Measurements from ENCODE around the gene AOC2.
A peak's percentile ranks its signal among the peaks of the same experiment; 100 is the strongest.
"Not testable (repeated sequence)": the region's sequence is repeated elsewhere in the genome, so short reads cannot be mapped to it uniquely, and the experiment has no call there.

The AOC2 gene

DNA sequence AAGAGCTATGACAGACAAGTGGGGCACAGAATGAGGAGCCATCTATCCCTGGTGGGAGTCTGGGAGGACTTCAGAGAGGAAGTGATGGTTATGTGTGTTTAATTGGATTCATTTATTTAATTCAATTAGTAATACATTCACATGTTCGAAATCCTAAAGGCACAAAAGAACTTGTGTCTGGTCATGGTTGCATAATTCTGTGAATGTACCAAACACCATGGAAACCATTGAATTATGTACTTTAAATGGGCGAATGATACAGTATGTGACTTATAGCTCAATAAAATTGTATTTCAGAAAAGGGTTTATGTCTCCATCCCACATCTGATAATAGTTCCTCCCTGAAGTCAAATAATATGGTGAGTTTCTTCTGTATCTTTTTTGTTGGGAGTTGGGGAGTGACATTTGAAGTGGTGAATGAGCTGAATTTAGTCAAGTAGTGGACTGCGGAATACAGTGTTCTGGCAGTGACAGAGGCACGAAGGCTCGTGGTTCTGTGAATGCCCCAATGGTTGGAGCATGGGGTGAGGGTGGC, 36.5 kb downstream of the AOC2 start:
- H3K27me3 ChIP-seq (ENCODE audit: control insufficient read depth, insufficient read depth, low read length), result peaks cover 16% of the 10 kb centered on the region
- H3K9ac ChIP-seq (ENCODE audit: low read length), result no peak overlapping the region
- no peaks in the 10 kb centered on the region for H3K36me3 ChIP-seq (ENCODE audit: control insufficient read depth, insufficient read depth, low read length)
- H3K9me3 ChIP-seq (ENCODE audit: control insufficient read depth, low read length), result no peaks in the 10 kb centered on the region
- no peaks in the 10 kb centered on the region for H3K4me1 ChIP-seq (ENCODE audit: control insufficient read depth, insufficient read depth, low read length)
- H3K4me3 ChIP-seq (ENCODE audit: low read length), result no peak overlapping the region

DNA sequence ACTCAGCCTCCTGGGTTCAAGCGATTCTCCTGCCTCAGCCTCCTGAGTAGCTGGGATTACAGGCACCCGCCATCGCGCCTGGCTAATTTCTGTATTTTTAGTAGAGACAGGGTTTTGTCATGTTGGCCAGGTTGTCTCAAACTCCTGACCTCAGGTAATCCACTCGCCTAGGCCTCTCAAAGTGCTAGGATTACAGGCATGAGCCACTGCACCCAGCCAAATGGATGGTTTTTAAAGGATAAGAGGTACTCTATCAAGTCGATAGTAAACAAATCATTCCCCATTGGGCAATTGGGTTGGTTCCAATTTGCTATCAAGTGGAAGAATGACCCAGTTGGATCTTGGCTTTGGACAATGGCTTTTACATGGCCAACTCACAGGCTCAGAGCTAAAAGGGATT, 37.3 kb downstream of the AOC2 start:
- H3K36me3 ChIP-seq (ENCODE audit: control insufficient read depth, insufficient read depth, low read length); H3K4me1 ChIP-seq (ENCODE audit: control insufficient read depth, insufficient read depth, low read length); H3K9me3 ChIP-seq (ENCODE audit: control insufficient read depth, low read length); H3K9ac ChIP-seq (ENCODE audit: low read length); H3K4me3 ChIP-seq (ENCODE audit: low read length): not testable (repeated sequence)
- H3K27me3 ChIP-seq (ENCODE audit: control insufficient read depth, insufficient read depth, low read length), result peaks cover 16% of the 10 kb centered on the region

DNA sequence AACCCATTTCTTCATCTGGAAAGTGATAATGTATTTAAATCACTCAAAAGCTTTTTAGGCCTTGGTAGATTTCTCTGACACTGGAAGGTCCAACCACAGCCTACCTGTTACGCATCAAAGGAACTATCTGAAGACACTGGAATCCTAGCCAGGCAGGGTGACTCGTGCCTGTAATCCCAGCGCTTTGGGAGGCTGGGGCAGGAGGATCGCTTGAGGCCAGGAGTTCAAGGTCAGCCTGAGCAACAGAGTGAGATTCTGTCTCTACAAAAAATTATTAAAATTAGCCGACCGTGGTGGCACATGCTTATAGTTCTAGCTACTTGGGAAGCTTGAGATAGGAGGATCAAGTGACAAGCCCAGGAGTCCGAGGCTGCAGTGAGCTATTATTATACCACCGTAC, 37.8 kb downstream of the AOC2 start:
- Histone ChIP-seq H3K36me3 (ENCODE audit: control insufficient read depth, insufficient read depth, low read length) (no peaks in the 10 kb centered on the region), H3K4me1 (ENCODE audit: control insufficient read depth, insufficient read depth, low read length) (no peaks in the 10 kb centered on the region), H3K27me3 (ENCODE audit: control insufficient read depth, insufficient read depth, low read length) (peaks cover 16% of the 10 kb centered on the region), H3K4me3 (ENCODE audit: low read length) (no peak overlapping the region), H3K9ac (ENCODE audit: low read length) (no peak overlapping the region), H3K9me3 (ENCODE audit: control insufficient read depth, low read length) (no peaks in the 10 kb centered on the region)

DNA sequence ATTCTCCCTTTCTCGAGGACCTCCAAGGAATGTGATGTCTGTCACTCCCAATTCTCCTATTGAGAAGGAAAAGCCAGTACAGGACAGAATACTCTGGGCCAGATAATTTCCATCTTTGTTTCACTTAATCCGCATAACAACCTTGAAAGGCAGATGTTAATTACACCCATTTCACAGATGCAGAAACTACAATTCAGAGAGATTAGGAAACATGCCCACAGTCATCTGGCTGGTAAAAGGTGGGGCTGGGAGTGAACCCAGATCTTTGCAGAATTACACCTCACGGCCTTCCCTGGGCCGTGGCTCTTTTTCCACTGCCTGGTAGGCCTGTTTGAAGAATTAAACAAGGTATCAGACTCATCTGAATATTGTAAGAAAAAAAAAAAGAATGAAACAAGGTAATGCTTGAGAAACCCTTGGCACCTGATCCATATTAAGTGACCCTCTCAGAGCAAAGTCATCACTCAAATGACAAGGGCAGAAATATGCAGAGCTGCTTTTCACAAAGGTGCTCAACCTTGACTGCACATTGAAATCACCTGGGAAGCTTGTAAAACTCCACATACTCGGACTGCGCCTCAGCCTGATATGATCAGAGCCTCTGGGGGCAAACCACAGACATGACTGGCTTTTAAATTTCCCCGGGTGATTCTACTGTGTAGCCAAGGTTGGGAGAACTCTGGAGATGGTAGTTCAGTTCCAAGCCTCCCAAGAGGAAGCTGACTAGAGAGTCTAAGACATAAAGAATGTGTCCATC, 39.6 kb downstream of the AOC2 start:
- no peak overlapping the region for H3K4me3 ChIP-seq (ENCODE audit: low read length)
- peaks cover 4% of the 10 kb centered on the region for H3K27me3 ChIP-seq (ENCODE audit: control insufficient read depth, insufficient read depth, low read length)
- H3K9me3 ChIP-seq (ENCODE audit: control insufficient read depth, low read length), result no peaks in the 10 kb centered on the region
- H3K4me1 ChIP-seq (ENCODE audit: control insufficient read depth, insufficient read depth, low read length), result no peaks in the 10 kb centered on the region
- H3K9ac ChIP-seq (ENCODE audit: low read length), result no peak overlapping the region
- no peaks in the 10 kb centered on the region for H3K36me3 ChIP-seq (ENCODE audit: control insufficient read depth, insufficient read depth, low read length)

DNA sequence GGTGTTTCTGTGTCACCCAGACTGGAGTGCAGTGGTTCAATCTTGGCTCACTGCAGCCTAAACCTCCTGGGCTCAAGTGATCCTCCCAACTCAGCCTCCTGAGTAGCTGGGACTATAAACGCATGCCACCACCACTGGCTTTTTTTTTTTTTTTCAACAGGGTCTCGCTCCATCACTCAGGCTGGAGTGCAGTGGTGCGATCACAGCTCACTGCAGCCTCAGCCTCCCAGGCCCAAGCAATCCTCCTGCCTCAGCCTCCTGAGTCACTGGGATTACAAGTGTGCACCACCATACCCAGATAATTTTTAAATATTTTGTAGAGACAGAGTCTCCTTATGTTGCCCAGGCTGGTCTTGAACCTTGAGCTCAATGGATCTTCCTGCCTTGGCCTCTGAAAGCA, 41.4 kb downstream of the AOC2 start:
- H3K9me3 ChIP-seq (ENCODE audit: control insufficient read depth, low read length); H3K4me3 ChIP-seq (ENCODE audit: low read length); H3K4me1 ChIP-seq (ENCODE audit: control insufficient read depth, insufficient read depth, low read length); H3K9ac ChIP-seq (ENCODE audit: low read length); H3K36me3 ChIP-seq (ENCODE audit: control insufficient read depth, insufficient read depth, low read length); H3K27me3 ChIP-seq (ENCODE audit: control insufficient read depth, insufficient read depth, low read length): not testable (repeated sequence)

DNA sequence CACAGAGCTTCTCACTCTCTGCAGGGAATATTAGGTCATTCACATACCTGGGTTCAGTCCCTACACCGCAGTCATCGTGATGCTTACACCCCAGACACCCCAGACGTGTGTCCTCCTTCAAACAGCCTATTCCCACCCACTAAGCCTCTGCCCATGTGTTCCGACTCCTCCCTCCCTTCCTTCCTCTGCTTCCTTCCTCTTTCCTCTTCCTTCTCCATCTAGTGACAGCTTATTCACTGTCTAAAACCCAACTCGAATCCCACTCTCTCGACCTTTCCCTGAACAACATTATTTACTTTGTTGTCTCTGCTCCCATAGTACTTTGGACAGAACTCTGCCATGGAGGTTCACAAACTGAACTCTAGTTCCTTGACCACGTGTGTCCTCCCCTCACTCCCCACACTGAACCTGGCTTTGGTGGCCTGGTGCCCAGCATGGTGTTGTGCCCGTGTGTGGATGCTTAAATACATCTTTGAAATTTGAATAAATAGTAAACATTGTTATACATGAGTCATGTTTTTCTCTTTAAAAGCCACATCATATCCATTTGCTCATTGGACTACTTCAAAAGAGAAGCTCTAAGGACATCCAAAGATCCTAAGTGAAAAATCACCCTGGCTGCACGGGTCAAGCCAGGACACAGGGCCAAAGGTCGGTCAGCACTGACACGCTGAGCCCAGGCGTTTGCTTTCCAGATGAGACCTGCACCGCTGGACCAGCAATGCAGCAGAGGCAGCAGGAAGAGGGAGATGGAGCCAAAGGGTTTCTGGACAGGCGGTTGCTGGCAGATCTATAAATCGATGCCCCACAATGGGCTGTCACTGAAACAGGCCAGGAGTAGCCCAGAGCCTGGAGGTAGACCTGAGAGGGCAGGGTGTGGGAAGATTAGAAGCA, 42.1 kb downstream of the AOC2 start:
- H3K9ac ChIP-seq (ENCODE audit: low read length), result no peak overlapping the region

DNA sequence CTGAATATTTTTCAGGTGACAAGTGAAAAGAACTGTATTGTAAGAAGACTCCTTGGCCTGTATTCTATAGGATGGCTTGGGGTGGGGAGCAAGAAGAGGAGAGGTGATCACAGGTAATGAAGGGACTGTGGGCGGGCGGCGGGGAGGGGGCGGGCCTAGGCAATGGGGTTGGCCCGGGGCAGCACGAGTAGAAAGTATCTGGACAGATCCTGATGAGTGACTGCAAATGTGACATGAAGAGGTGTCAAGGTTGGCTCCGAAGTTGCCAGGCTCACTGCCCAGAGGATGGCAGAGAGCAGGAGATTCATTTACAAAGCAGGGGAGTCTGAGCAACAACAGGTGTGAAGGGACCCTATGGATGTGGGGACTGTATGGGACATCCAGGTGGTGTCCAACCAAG, 45.4 kb downstream of the AOC2 start:
- Histone ChIP-seq H3K36me3 (ENCODE audit: control insufficient read depth, insufficient read depth, low read length) (no peaks in the 10 kb centered on the region), H3K4me3 (ENCODE audit: low read length) (no peak overlapping the region), H3K4me1 (ENCODE audit: control insufficient read depth, insufficient read depth, low read length) (peaks cover 27% of the 10 kb centered on the region), H3K9me3 (ENCODE audit: control insufficient read depth, low read length) (no peaks in the 10 kb centered on the region), H3K27me3 (ENCODE audit: control insufficient read depth, insufficient read depth, low read length) (peaks cover 3% of the 10 kb centered on the region), H3K9ac (ENCODE audit: low read length) (no peak overlapping the region)

More for the DNA sequence above, 42.1 kb downstream of the AOC2 start:
- H3K9me3 ChIP-seq (ENCODE audit: control insufficient read depth, low read length), result no peaks in the 10 kb centered on the region
- peaks cover 3% of the 10 kb centered on the region for H3K4me1 ChIP-seq (ENCODE audit: control insufficient read depth, insufficient read depth, low read length)
- H3K4me3 ChIP-seq (ENCODE audit: low read length), result no peak overlapping the region
- H3K36me3 ChIP-seq (ENCODE audit: control insufficient read depth, insufficient read depth, low read length), result no peaks in the 10 kb centered on the region
- peaks cover 4% of the 10 kb centered on the region for H3K27me3 ChIP-seq (ENCODE audit: control insufficient read depth, insufficient read depth, low read length)

DNA sequence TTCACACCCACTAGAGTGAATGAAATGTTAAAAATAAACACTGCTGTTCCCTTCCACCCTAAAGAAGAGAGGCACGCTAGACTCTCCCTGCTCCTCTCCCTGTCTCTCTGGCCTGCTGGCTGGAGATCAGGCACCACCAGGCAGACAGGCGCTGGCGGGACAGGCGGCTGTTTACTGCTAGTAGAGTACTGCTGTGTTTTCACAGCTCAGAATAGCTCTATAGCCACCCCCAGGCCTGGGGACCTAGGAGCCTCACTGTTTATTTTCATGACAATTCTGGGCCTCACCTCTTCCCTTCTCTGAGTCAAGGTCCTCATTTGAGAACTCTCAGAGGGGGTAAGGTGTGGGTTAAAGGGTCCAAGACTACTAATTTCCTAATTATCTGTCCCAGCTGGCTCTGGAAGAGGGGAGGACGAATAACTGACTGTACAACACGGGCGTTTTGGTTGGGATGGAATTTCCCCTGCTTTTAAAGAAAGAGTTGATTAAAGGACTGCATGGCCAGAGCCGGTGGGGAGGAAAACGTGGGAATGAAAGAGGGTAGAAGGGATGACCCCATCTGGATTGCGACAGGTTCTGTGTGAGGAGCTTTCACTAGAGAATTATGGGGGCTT, 47.3 kb downstream of the AOC2 start:
- Histone ChIP-seq H3K9me3 (ENCODE audit: control insufficient read depth, low read length) (no peaks in the 10 kb centered on the region), H3K9ac (ENCODE audit: low read length) (peak overlapping the region; percentile 31), H3K4me3 (ENCODE audit: low read length) (no peak overlapping the region), H3K27me3 (ENCODE audit: control insufficient read depth, insufficient read depth, low read length) (no peaks in the 10 kb centered on the region), H3K36me3 (ENCODE audit: control insufficient read depth, insufficient read depth, low read length) (no peaks in the 10 kb centered on the region), H3K4me1 (ENCODE audit: control insufficient read depth, insufficient read depth, low read length) (peaks cover 35% of the 10 kb centered on the region)

DNA sequence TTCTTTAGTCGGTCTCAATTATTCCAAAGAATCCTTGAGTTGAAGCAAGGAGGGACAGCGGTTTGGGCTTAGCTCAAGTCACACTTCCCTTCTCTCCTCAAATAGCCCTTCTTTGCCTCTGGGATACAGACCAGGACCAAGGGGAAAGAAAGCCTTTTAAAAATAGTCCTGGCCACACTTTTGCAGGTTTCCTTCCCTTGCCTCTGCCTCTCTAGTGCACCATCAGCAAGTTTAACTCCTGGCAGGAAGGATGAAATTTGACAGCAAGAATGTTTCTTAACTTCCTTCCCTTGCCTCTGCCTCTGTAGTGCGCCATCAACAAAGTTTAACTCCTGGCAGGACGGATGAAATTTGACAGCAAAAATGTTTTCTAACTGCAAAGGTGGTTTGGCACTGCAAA, 49.0 kb downstream of the AOC2 start:
- Histone ChIP-seq H3K4me3 (ENCODE audit: low read length) (no peak overlapping the region), H3K4me1 (ENCODE audit: control insufficient read depth, insufficient read depth, low read length) (peaks cover 35% of the 10 kb centered on the region), H3K9me3 (ENCODE audit: control insufficient read depth, low read length) (no peaks in the 10 kb centered on the region), H3K9ac (ENCODE audit: low read length) (no peak overlapping the region), H3K27me3 (ENCODE audit: control insufficient read depth, insufficient read depth, low read length) (no peaks in the 10 kb centered on the region), H3K36me3 (ENCODE audit: control insufficient read depth, insufficient read depth, low read length) (no peaks in the 10 kb centered on the region)

DNA sequence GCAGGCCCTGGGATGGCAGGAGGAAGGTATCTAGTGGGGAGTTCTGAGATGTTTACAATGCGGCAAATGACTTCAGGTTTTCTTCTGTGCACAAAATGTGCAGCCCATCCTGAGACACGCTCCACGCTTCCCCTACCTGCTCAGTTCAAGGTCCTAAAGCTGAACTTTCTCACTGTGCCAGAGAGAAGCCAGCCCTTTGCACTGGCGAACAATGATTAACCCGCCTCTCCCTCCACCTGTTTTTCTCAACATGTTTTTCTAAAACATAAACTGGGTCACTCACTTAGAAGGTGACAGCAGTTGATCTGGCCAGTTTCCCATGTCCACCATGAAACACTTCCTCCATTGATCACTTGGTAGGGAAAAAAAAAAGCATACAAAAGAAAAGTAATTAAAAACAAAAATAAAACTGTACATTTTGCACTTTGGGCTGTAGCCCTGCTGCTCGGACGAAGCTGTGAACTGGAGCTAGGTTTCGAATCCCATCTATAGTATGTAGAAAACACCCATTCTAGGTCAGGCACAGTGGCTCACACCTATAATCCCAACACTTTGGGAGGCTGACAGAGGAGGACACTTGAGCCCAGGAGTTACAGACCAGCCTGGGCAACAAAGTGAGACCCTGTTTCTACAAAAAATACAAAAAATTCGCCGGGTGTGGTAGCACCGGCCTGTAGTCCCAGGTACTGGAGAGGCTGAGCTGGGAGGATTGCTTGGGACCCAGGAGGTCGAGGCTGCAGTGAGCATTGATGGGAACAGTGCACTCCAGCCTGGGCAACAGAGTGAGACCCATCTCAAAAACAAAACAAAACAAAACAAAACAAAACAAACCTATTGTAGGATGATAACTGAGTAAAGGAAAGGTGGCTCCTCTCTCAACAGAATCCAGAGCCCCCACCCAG, 50.2 kb downstream of the AOC2 start:
- Histone ChIP-seq H3K4me3 (ENCODE audit: low read length) (no peak overlapping the region), H3K36me3 (ENCODE audit: control insufficient read depth, insufficient read depth, low read length) (no peaks in the 10 kb centered on the region), H3K9me3 (ENCODE audit: control insufficient read depth, low read length) (no peaks in the 10 kb centered on the region), H3K9ac (ENCODE audit: low read length) (no peak overlapping the region), H3K4me1 (ENCODE audit: control insufficient read depth, insufficient read depth, low read length) (peaks cover 35% of the 10 kb centered on the region), H3K27me3 (ENCODE audit: control insufficient read depth, insufficient read depth, low read length) (no peaks in the 10 kb centered on the region)

DNA sequence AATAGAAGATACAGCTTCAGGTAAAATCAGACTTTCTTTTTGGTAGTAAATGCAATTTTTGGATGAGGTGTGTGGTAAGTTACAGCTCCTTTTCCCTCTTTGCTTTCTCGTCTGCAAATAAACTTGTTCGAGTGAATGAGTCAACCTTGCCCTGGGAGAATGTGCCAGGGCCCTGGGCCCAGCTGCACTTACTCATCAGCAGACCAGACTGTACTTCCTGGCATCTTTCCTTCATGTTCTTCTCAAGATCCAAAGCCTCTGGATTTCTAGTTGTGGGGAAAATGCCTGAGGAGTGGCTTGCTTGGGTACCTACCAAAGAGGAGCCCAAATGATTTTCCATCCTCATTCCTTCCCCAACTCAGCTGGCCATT, 50.8 kb downstream of the AOC2 start:
- H3K4me1 ChIP-seq (ENCODE audit: control insufficient read depth, insufficient read depth, low read length), result peaks cover 35% of the 10 kb centered on the region
- H3K4me3 ChIP-seq (ENCODE audit: low read length), result no peak overlapping the region
- H3K9ac ChIP-seq (ENCODE audit: low read length), result no peak overlapping the region
- no peaks in the 10 kb centered on the region for H3K36me3 ChIP-seq (ENCODE audit: control insufficient read depth, insufficient read depth, low read length)
- no peaks in the 10 kb centered on the region for H3K9me3 ChIP-seq (ENCODE audit: control insufficient read depth, low read length)
- no peaks in the 10 kb centered on the region for H3K27me3 ChIP-seq (ENCODE audit: control insufficient read depth, insufficient read depth, low read length)

Data from mucosa of stomach (tissue), 1 donor.